Measurements from ENCODE around the gene CAMK2D. TPM values are rescaled to one million over a fixed set of nuclear protein-coding genes. Genes with fewer than 3 reads are reported as not detected.
A peak's percentile ranks its signal among the peaks of the same experiment; 100 is the strongest.

Gene CAMK2D
- total RNA-seq, 1 donor from 2014 or later, result 41.3 TPM

GRCh38 chr4:113561758-113562157, 199.8 kb downstream of the CAMK2D start:
- intact Hi-C loops (cut with DNase I), result no loop called here
- no peak for DNase-seq (ENCODE audit: low spot score)
- no peak for ATAC-seq

DNA sequence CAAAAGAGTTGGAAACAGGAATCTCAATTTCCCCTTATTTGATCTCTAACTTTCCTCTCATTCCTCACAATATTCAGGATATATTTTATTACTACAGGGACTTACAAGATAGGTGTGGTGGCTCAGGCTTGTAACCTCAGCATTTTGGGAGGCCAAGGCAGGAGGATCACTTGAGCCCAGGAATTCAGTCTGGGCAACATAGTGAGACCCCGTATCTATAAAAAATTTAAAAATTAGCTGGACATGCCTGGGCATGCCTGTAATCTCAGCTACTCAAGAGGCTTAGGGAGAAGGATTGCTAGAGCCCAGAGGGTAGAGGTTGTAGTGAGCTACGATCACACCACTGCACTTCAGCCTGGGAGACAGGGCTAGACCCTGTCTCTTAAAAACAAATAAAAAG, 200.4 kb downstream of the CAMK2D start:
- ATAC-seq, result no peak
- intact Hi-C loops (cut with DNase I), result no loop called here

DNA sequence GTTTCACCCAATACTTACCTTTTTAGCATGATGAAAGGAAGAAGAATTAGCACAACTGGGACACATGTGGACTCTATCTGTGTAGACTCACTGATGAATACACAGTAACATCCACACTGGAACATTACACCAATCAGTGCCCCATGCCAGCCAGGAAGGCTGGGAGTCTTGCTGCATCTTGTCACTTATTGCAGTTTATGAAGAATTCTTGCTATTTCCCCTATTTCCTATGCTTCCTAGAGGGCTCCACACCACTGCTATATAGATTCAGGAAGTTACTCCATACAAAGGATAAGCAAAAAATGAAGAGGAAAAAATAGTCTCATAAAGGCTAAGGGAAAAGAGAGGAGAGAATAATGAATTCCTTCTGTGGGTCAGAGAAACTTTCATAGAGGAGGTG, 201.0 kb downstream of the CAMK2D start:
- intact Hi-C loops (cut with DNase I), result no loop called here
- ATAC-seq (no peak), DNase-seq (ENCODE audit: low spot score) (no peak)

More for the DNA sequence above, 200.4 kb downstream of the CAMK2D start:
- no peak for DNase-seq (ENCODE audit: low spot score)

DNA sequence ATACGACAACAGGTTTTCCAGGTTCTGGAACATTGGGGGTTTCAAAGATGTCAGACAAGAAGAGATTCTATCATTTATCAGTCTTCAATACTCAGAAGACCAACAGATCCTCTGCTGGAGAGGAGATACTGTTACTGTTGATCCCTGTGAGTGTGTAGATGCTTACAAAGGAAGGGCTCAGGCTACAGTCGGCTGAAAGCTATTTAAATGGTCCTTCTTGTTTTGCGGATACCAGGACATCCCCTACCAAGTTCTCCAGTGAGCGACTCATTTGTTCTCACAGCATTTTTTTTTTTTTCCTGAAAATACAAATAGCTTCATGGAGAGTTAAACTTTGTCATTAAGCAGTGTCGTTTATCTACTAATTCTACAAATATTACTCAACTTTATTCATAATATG, 201.6 kb downstream of the CAMK2D start:
- DNase-seq (ENCODE audit: low spot score) (no peak), ATAC-seq (no peak)
- intact Hi-C loops (cut with DNase I), result no loop called here

DNA sequence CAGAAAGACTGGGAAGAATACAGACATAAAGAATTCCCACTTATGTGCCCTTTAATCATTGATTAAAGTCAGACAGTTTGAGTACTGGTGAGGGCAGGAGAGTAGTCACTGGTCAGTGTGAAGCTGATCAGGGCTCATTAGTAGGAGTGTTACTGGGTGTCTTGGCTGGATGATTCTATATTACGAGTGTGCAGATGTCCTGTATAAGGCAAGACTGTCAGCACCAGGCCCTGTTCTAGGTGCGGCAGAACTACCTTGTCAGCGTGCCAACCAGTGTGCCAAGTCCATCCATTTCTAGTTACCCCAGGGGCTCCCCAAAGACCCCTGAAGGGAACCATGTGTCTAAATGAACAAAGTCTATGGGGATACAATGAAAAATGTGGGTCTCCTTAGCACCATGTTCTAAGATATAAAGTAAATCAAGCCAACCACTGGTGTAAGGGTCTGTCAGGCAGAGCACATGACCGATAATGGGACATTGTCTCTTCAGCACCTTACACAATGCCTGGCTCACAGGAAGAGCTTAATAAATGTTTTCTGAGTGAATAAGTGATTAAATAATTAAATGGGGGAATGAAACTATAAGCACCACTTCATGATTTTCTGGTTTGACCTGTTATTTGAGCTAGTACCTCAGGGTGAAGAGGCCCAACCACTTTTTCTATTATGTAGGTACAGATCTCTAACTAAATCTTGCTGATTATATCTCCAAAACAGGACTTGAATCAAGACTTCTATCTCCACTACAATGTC, 205.0 kb downstream of the CAMK2D start:
- no peak for ATAC-seq
- no peak for DNase-seq (ENCODE audit: low spot score)
- intact Hi-C loops (cut with DNase I), result no loop called here

- DNase-seq (ENCODE audit: low spot score) (no peak), ATAC-seq (peak; percentile 69)
- intact Hi-C loops (cut with DNase I), result no loop called here
These were observed 205.7 kb downstream of the CAMK2D start for GRCh38 chr4:113555868-113556267.

DNA sequence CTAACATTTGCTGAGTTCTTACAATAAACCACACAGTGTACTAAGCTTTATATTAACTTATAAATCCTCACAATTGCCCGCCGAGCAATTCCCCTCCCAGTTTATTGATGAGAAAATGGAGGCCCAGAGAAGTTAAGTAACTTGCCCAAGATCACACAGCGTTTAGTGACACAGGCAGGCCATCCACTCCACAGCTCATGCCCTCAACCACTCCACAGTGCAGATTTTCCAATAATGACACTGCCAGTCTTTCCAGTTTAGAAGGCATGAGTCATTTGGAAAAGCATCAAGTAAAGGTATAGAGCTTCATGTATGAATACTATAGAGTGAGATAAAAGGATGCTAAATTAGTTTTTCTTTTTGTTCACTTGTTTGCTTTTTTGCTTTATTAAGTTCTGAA, 208.5 kb downstream of the CAMK2D start:
- intact Hi-C loops (cut with DNase I), result no loop called here
- DNase-seq (ENCODE audit: low spot score), result no peak
- ATAC-seq, result no peak

- ATAC-seq (no peak), DNase-seq (ENCODE audit: low spot score) (no peak)
- intact Hi-C loops (cut with DNase I), result no loop called here
These were observed 211.0 kb downstream of the CAMK2D start for GRCh38 chr4:113550510-113550909.

DNA sequence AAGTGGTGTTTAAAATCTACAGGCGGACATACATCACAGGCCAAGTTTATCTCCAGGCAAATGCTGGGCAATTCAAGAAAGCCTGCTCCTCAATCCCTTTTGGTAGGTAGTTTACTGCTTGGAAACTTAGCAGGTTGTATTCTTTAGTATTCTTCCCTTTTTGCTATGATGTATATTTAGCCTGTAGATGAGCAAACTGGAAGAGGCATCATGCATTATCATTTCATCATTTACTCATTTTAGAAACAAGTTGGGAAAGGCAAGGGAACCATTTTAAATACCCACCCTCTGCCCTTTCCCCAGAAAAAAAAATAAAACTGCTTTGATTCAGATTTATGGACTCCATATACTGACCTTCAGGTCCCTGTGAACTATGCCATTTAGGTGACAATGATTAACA, 213.2 kb downstream of the CAMK2D start:
- ATAC-seq (no peak), DNase-seq (ENCODE audit: low spot score) (no peak)
- intact Hi-C loops (cut with DNase I), result no loop called here

DNA sequence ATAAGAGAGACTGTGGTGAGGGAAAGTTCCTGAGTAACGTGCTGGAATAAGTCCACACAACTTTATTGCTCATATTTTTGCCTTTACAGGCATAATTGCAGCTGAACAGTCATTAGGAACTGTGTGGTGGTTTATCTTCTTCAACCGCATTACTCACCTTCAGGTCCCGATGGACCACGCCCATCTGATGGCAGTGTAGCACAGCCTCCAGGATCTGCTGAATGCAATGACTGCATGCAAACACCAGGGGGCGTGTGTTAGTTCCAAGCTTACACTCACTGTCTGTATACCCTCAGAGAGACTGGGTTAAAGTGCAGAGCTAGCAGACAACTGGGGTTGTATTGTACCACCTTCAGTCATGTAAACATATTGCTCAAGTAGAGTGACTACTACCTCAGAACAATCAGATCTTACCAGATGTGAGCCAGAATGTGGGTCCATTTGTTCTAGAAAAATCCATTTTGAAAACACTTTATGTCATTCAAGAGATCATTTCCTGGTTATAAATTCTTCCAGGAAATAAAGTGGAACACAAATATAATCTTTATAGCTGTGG, 214.0 kb downstream of the CAMK2D start:
- DNase-seq (ENCODE audit: low spot score) (peak; percentile 91), ATAC-seq (peak; percentile 98)
- intact Hi-C loops (cut with DNase I), result no loop called here

DNA sequence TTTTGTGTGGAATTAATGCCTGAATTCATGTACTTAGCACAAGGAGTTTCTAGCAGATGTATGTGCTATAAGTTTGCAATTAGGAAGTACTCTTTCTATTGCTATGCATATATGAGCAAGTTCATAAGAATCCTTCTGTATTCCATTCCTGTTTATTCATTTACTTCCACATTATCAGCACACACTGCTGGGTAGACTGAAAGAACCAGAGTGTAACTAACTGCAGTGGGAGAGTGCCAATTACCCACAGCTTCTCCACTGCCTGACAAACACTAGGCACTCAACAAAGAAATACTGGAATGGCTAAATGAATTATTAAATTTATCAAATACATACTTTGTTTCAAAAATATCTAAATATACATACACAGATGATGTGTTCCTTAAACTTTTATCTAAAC, 219.6 kb downstream of the CAMK2D start:
- ATAC-seq, result no peak
- intact Hi-C loops (cut with DNase I), result no loop called here
- DNase-seq (ENCODE audit: low spot score), result no peak

- intact Hi-C loops (cut with DNase I), result no loop called here
- DNase-seq (ENCODE audit: low spot score), result no peak
- no peak for ATAC-seq
These were observed 220.7 kb downstream of the CAMK2D start for GRCh38 chr4:113540859-113541258.

- intact Hi-C loops (cut with DNase I), result no loop called here
- ATAC-seq, result no peak
These were observed 222.1 kb downstream of the CAMK2D start for GRCh38 chr4:113539408-113539807.

DNA sequence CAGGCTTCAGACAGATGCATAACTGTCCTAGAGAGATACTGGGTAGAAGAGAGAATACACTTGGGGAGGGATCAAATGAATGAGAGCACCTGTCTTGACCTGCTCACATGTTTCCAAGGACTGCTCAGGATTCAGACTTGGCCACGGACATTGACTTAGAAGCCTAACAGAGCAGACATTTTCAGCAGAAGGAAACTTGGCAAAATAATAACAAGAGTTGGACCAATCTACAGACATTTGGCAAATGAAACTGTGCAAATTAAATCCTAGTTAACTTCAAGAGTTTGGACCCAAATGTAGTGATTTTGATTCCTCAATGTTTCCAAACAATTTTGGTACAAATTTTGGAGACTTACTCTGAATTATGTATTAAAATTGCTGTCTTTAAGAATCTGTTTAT, 223.9 kb downstream of the CAMK2D start:
- no peak for DNase-seq (ENCODE audit: low spot score)
- intact Hi-C loops (cut with DNase I), result no loop called here
- ATAC-seq, result peak; percentile 58

More at GRCh38 chr4:113539408-113539807, 222.1 kb downstream of the CAMK2D start:
- no peak for DNase-seq (ENCODE audit: low spot score)

- intact Hi-C loops (cut with DNase I), result no loop called here
- DNase-seq (ENCODE audit: low spot score), result no peak
- no peak for ATAC-seq
These were observed 224.3 kb downstream of the CAMK2D start for GRCh38 chr4:113537203-113537602.

- intact Hi-C loops (cut with DNase I), result no loop called here
- no peak for DNase-seq (ENCODE audit: low spot score)
- no peak for ATAC-seq
These were observed 226.8 kb downstream of the CAMK2D start for GRCh38 chr4:113534711-113535110.

DNA sequence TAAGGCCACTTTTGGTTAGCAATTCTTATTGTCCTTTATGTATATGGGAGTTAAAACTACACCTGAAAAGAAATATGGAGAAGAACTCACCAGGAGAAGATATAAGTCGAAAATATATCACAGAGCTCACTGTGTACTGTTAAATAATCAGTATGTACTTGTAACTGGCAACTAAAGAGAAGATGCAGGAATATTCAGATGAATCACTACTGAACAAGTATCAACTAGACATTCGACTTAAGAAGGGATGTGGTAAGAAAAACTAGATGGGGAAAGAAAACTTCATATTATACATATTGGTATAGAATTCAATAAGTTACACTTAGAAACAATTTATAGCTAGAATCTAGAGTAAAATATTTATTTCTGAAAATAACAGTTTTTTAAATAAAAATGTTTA, 230.0 kb downstream of the CAMK2D start:
- ATAC-seq (no peak), DNase-seq (ENCODE audit: low spot score) (no peak)
- intact Hi-C loops (cut with DNase I), result no loop called here

- intact Hi-C loops (cut with DNase I), result no loop called here
- no peak for ATAC-seq
These were observed 233.1 kb downstream of the CAMK2D start for GRCh38 chr4:113528395-113528794.

GRCh38 chr4:113525521-113525920, 236.0 kb downstream of the CAMK2D start:
- ATAC-seq (no peak), DNase-seq (ENCODE audit: low spot score) (no peak)
- intact Hi-C loops (cut with DNase I), result no loop called here

More at GRCh38 chr4:113528395-113528794, 233.1 kb downstream of the CAMK2D start:
- no peak for DNase-seq (ENCODE audit: low spot score)

GRCh38 chr4:113524505-113525186, 236.9 kb downstream of the CAMK2D start:
- ATAC-seq, result no peak
- no peak for DNase-seq (ENCODE audit: low spot score)
- intact Hi-C loops (cut with DNase I), result no loop called here
